HEK293T (cell line): ENCODE results near the gene VENTX.

Source experiments
- CTCF ChIA-PET: fragments of 350-600 bp; formaldehyde crosslinking; extraction: SDS; loops from one replicate; lab custom pipeline; 2021; ENCODE audit warnings: antibody characterized with exemption, inconsistent platforms; lab: Yijun Ruan, JAX
- POLR2A ChIA-PET: fragments of 350-600 bp; formaldehyde crosslinking; extraction: SDS; loops from one replicate; lab custom pipeline; 2020; ENCODE audit warnings: antibody characterized with exemption, inconsistent platforms; lab: Yijun Ruan, JAX
- DNase-seq: peaks from one replicate; pipeline ENCODE4 v3.0.0; 2012; ENCODE audit warnings: mixed read lengths; ENCODE audit errors: extremely low spot score
- ARNT ChIP-seq: fragments of 450-650 bp; IDR thresholded peaks from 2 replicates; pipeline ENCODE4 v1.6.1; 2017; ENCODE audit warnings: mild to moderate bottlenecking
- BHLHE40 ChIP-seq: fragments of 450-650 bp; IDR thresholded peaks from 2 replicates; pipeline ENCODE4 v1.6.1; 2016; ENCODE audit warnings: mild to moderate bottlenecking, moderate library complexity, borderline replicate concordance
- CTBP1 ChIP-seq: fragments of 450-650 bp; IDR thresholded peaks from 2 replicates; pipeline ENCODE4 v1.6.1; 2016; ENCODE audit warnings: borderline replicate concordance
- ELF4 ChIP-seq: fragments of 450-650 bp; IDR thresholded peaks from 2 replicates; pipeline ENCODE4 v1.6.1; 2017; ENCODE audit warnings: antibody characterized with exemption
- FOXA1 ChIP-seq: fragments of 450-650 bp; IDR thresholded peaks from 2 replicates; pipeline ENCODE4 v1.6.1; 2016; ENCODE audit warnings: mild to moderate bottlenecking
- FOXK2 ChIP-seq: fragments of 450-650 bp; IDR thresholded peaks from 2 replicates; pipeline ENCODE4 v1.6.1; 2016; ENCODE audit warnings: mild to moderate bottlenecking
- FOXM1 ChIP-seq: fragments of 450-650 bp; IDR thresholded peaks from 2 replicates; pipeline ENCODE4 v1.6.1; 2017; ENCODE audit warnings: mild to moderate bottlenecking, borderline replicate concordance
- HDGF ChIP-seq: fragments of 450-650 bp; IDR thresholded peaks from 2 replicates; pipeline ENCODE4 v1.6.1; 2017; ENCODE audit warnings: antibody characterized with exemption, borderline replicate concordance
- L3MBTL2 ChIP-seq: fragments of 450-650 bp; conservative IDR thresholded peaks from 2 replicates; pipeline ENCODE4 v1.6.1; 2016; ENCODE audit warnings: mild to moderate bottlenecking
- LEF1 ChIP-seq: fragments of 450-650 bp; IDR thresholded peaks from 2 replicates; pipeline ENCODE4 v1.6.1; 2017; ENCODE audit warnings: mild to moderate bottlenecking, borderline replicate concordance
- NFRKB ChIP-seq: fragments of 450-650 bp; IDR thresholded peaks from 2 replicates; pipeline ENCODE4 v1.6.1; 2016; ENCODE audit warnings: mild to moderate bottlenecking, moderate library complexity
- SP1 ChIP-seq: fragments of 450-650 bp; IDR thresholded peaks from 2 replicates; pipeline ENCODE4 v1.6.1; 2017
- SUZ12 ChIP-seq: fragments of 450-650 bp; IDR thresholded peaks from 2 replicates; pipeline ENCODE4 v1.6.1; 2016; ENCODE audit warnings: mild to moderate bottlenecking
- TARDBP ChIP-seq: fragments of 450-650 bp; IDR thresholded peaks from 2 replicates; pipeline ENCODE4 v1.6.1; 2016
- ZNF384 ChIP-seq: fragments of 450-650 bp; IDR thresholded peaks from 2 replicates; pipeline ENCODE4 v1.6.1; 2016
- TF ChIP-seq, protein P1 (sequence below): fragments of 450-650 bp; IDR thresholded peaks from 2 replicates; pipeline ENCODE4 v1.6.1; 2016

The VENTX gene

DNA sequence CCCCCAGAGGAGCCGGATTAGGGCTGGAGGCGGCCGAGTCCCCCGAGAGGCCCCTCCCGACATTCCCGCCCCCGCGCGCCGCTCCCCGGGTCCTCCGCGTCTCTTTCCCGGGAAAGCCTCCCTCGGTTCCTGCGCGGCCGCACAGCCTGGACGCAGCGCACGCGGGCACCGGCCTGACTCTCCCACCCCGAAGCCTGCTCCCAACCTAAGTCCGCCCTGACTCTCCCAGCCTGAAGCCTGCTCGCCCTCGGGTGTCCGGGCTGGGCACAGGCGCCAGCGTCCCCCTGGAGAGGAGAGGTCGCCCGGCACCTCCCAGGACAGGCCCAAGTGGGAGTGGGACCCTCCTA lies 441 bp upstream of the VENTX start:
- no peak for DNase-seq
- TF ChIP-seq LEF1 (no peak), FOXA1 (no peak), ZNF384 (no peak), FOXK2 (no peak), TARDBP (no peak), NFRKB (no peak), BHLHE40 (no peak), SUZ12 (no peak), L3MBTL2 (no peak), SP1 (no peak), ELF4 (no peak), ARNT (no peak), FOXM1 (no peak)
- TF ChIP-seq, protein P1, sequence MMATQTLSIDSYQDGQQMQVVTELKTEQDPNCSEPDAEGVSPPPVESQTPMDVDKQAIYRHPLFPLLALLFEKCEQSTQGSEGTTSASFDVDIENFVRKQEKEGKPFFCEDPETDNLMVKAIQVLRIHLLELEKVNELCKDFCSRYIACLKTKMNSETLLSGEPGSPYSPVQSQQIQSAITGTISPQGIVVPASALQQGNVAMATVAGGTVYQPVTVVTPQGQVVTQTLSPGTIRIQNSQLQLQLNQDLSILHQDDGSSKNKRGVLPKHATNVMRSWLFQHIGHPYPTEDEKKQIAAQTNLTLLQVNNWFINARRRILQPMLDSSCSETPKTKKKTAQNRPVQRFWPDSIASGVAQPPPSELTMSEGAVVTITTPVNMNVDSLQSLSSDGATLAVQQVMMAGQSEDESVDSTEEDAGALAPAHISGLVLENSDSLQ: no peak
- POLR2A ChIA-PET: no interaction called here
- CTCF ChIA-PET: no interaction called here

DNA sequence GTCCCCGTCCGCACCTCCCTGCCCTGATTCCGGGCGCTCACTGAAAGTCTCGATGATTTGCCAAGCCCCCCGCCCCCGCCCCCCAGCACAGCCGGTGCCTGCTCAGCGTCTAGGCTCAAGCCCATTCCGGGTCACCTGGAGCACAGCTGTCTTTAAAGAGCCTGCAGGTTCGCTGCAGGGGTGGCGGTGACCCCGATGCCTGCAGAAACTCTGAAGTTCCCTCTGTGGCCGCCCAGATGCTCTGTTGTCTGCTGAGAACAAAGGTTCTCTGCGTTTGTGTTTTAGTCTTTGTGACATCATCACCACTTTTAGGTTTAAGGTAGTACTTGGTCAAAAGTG lies 780 bp downstream of the VENTX start:
- DNase-seq: no peak
- CTCF ChIA-PET: no interaction called here
- POLR2A ChIA-PET: no interaction called here
- TF ChIP-seq ELF4 (no peak), TARDBP (no peak), CTBP1 (no peak), HDGF (no peak), ARNT (no peak), SUZ12 (no peak), SP1 (no peak), FOXM1 (no peak), L3MBTL2 (no peak), FOXK2 (no peak), ZNF384 (no peak), NFRKB (no peak), LEF1 (no peak), FOXA1 (no peak), BHLHE40 (no peak)
- TF ChIP-seq, protein P1: no peak

DNA sequence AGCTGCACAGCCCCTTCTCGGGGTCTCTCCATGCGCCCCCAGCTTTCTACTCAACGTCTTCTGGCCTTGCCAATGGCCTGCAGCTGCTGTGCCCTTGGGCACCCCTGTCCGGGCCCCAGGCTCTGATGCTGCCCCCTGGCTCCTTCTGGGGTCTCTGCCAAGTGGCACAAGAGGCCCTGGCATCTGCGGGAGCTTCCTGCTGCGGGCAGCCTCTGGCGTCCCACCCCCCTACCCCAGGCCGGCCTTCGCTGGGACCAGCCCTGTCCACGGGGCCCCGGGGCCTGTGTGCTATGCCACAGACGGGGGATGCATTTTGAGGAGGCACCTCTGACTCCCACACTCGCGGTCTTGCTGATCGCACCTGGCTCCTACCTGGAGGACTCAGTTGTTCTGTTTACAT lies 2.3 kb downstream of the VENTX start:
- ChIA-PET CTCF (no interaction called here), POLR2A (no interaction called here)
- DNase-seq: no peak
- no peak for TF ChIP-seq FOXM1
- TF ChIP-seq L3MBTL2: no peak
- TF ChIP-seq HDGF: no peak
- TF ChIP-seq ZNF384: no peak
- no peak for TF ChIP-seq SP1
- TF ChIP-seq FOXK2: no peak
- TF ChIP-seq, protein P1: no peak
- no peak for TF ChIP-seq ARNT
- TF ChIP-seq FOXA1: no peak
- TF ChIP-seq LEF1: no peak

DNA sequence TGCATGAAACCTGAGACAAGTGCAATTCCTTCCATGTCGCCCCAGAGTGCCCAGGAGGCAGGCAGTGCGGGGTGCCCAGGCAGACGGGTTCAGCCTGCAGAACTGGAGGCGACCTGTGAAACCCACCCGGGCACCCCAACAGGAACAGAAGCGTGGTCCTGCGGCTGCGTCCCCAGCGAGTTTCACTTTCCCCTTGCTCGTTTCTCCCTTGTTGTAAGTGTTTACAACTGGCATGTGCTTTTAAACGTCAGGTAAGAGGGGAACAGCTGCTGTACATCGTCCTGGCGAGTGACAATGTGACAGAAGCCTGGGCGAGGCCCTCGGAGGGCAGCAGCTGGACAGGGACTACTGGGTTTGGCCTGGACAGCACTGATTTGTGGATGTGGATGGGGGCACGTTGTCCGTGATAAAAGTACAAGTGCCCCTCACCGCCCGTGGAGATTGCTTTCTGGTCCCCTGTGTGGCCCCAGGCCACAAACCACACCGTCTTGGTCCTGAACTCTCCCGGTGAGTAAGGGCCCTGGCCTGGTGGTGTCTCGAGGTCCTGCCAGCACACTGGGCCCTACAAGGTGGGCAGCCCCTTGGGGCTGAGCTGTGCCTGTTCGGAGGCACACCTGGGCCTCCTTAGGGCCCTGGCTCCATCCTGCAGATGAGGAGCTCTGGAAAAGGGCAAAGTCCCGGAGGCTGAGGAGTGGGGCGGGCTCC lies 4.0 kb downstream of the VENTX start:
- TF ChIP-seq HDGF (no peak), CTBP1 (no peak), ELF4 (no peak), NFRKB (no peak), ARNT (no peak), SP1 (no peak), FOXA1 (no peak), TARDBP (no peak), LEF1 (no peak), FOXK2 (no peak), L3MBTL2 (no peak), ZNF384 (no peak), SUZ12 (no peak), BHLHE40 (no peak), FOXM1 (no peak)
- TF ChIP-seq, protein P1: no peak
- ChIA-PET CTCF (no interaction called here), POLR2A (no interaction called here)
- DNase-seq: no peak

DNA sequence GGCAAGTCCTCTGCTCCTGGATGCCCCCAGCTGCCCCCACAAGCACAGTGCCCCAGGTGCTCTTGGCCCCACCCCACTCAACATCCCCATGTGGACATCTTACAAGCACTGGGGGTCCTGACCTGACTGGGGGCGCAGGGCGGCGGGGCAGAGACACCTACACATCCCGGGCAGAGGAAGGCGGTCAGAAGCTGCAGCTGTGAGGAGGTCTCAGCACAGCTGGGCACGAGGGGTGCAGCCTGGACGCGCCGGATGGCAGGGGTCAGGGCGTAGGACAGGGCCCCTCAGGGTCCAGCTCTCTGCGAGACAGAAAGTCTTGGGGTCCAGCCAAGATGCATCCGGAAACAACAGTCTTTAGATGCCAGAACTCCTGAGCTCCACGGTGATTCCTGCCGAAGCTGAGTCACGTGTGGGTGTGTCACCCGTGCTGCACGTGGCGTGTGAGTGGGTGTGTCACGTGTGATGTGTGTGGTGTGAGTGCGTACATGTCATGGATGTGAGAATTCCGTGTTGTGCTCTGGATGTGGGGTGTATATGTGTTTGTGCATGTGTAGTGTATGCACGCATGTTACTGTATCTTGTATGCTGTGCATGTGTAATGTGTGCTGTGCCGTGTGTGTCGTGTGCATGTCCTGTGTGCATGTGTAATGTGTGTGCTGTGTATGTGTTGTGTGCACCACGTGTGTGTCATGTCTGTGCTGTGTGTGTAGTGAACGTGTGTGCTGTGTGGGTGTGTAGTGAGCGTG lies 5.1 kb downstream of the VENTX start:
- POLR2A ChIA-PET: interaction anchor here (0.9 kb wide), 1 partner anchor 12 kb away, joined by 3 read pairs; no protein-coding TSS in a partner anchor
- CTCF ChIA-PET: no interaction called here
- no peak for DNase-seq
- TF ChIP-seq FOXK2 (no peak), HDGF (no peak), FOXA1 (no peak), ELF4 (no peak), SP1 (no peak), BHLHE40 (no peak), ZNF384 (no peak), NFRKB (no peak), SUZ12 (no peak), CTBP1 (no peak), L3MBTL2 (no peak)
- TF ChIP-seq, protein P1: no peak
